Keratinocyte (primary cell): ENCODE measurements around the gene LVRN. TPM values are rescaled to one million over a fixed set of nuclear protein-coding genes. Genes with fewer than 3 reads are reported as not detected.

ENCODE experiments used
- DNase-seq: peaks from one replicate; pipeline ENCODE4 v3.0.0-alpha.2; 2011; ENCODE audit warnings: low read depth, missing footprints, low spot score
- FAIRE-seq: peaks from 2 replicates; lab custom pipeline; 2011; peaks lifted over from hg19 to GRCh38; lab: Jason Lieb, UNC
- H2AFZ ChIP-seq: 2 replicates; pipeline ENCODE4 v1.6.0; 2012; ENCODE audit warnings: low read length, control low read depth, inconsistent platforms; ENCODE audit not compliant: control insufficient read depth
- H3K27ac ChIP-seq: 2 replicates; pipeline ENCODE4 v1.5.1; 2011; ENCODE audit warnings: low read length; ENCODE audit not compliant: control insufficient read depth, insufficient read depth
- H3K27me3 ChIP-seq: 3 replicates; pipeline ENCODE4 v1.6.0; 2011; ENCODE audit warnings: low read length; ENCODE audit not compliant: control insufficient read depth, insufficient read depth; ENCODE audit errors: extremely low read depth
- H3K36me3 ChIP-seq, 2 experiments: 2 replicates in 1 of 2; 3 replicates in 1 of 2; pipeline ENCODE4 v1.5.1; 2011; ENCODE audit warnings: low read length in 2 of 2, mild to moderate bottlenecking in 1 of 2; ENCODE audit not compliant: control insufficient read depth in 2 of 2, insufficient read depth in 2 of 2; ENCODE audit errors: extremely low read depth in 1 of 2
- H3K4me1 ChIP-seq: 3 replicates; pipeline ENCODE4 v1.5.1; 2011; ENCODE audit warnings: low read length; ENCODE audit not compliant: control insufficient read depth, insufficient read depth; ENCODE audit errors: extremely low read depth
- H3K4me2 ChIP-seq: 3 replicates; pipeline ENCODE4 v1.6.0; 2011; ENCODE audit warnings: low read depth, low read length; ENCODE audit not compliant: control insufficient read depth, insufficient read depth; ENCODE audit errors: extremely low read depth
- H3K4me3 ChIP-seq, 3 experiments: fragments of 200-600 bp in 1 of 3; sonication (generic) in 1 of 3; 2 replicates in 2 of 3; 3 replicates in 1 of 3; pipeline ENCODE4 v1.5.1; 2011 to 2016; ENCODE audit warnings: low read length in 3 of 3, mild to moderate bottlenecking in 3 of 3, control low read depth in 2 of 3, inconsistent platforms in 1 of 3, low read depth in 1 of 3, mixed read lengths in 1 of 3, mixed run types in 1 of 3, moderate library complexity in 1 of 3; ENCODE audit not compliant: control insufficient read depth in 2 of 3, insufficient read depth in 2 of 3; ENCODE audit errors: extremely low read depth in 1 of 3
- H3K79me2 ChIP-seq: 2 replicates; pipeline ENCODE4 v1.6.0; 2012; ENCODE audit warnings: low read length; ENCODE audit not compliant: control insufficient read depth, insufficient read depth
- H3K9ac ChIP-seq: 3 replicates; pipeline ENCODE4 v1.6.0; 2011; ENCODE audit warnings: low read length; ENCODE audit not compliant: control insufficient read depth, insufficient read depth; ENCODE audit errors: extremely low read depth
- H3K9me1 ChIP-seq: 3 replicates; pipeline ENCODE4 v1.6.0; 2011; ENCODE audit warnings: low read length; ENCODE audit not compliant: control insufficient read depth, insufficient read depth; ENCODE audit errors: extremely low read depth
- H3K9me3 ChIP-seq: 2 replicates; pipeline ENCODE4 v1.5.1; 2012; ENCODE audit warnings: low read depth, low read length; ENCODE audit not compliant: control insufficient read depth
- H4K20me1 ChIP-seq: 3 replicates; pipeline ENCODE4 v1.6.0; 2011; ENCODE audit warnings: low read length; ENCODE audit not compliant: control insufficient read depth, insufficient read depth; ENCODE audit errors: extremely low read depth
- EZH2 ChIP-seq: IDR thresholded peaks from one replicate; pipeline ENCODE4 v1.6.1; 2012; ENCODE audit warnings: inconsistent platforms, mild to moderate bottlenecking, low read length, moderate library complexity
- dilution Hi-C: fragments of 300-500 bp; cut with MboI; formaldehyde crosslinking; loops from one replicate; pipeline ENCODE4 v1.7.0; 2020; ENCODE audit warnings: low sequenced_read_pairs; ENCODE audit not compliant: extremely low pct_ligation_motif_present
- polyA plus RNA-seq, 5 experiments: library from polyadenylated mRNA; depleted of rRNA in 3 of 5; stranded (reverse) in 3 of 5; stranded (forward) in 1 of 5; unstranded in 1 of 5; fragments of >200 nt; gene quantifications; 1 replicate in 1 of 5; 2 replicates in 3 of 5; 3 replicates in 1 of 5; pipeline versions ENCODE4 v1.2.1 to v1.2.3, GENCODE V29; 2011 to 2012; ENCODE audit warnings: missing spikeins in 2 of 5, low read depth in 1 of 5, low replicate concordance in 1 of 5
- TF ChIP-seq, protein P1 (sequence below), 3 experiments: IDR thresholded peaks in 1 of 3; conservative IDR thresholded peaks in 1 of 3; optimal IDR thresholded peaks in 1 of 3; 2 replicates in 2 of 3; 3 replicates in 1 of 3; pipeline versions ENCODE3 to v1.5.1; 2011; ENCODE audit warnings: low read length in 3 of 3, mild to moderate bottlenecking in 3 of 3, moderate library complexity in 2 of 3, control low read depth in 1 of 3, inconsistent platforms in 1 of 3; ENCODE audit not compliant: insufficient read depth in 2 of 3; ENCODE audit errors: extremely low read depth in 1 of 3

Gene LVRN
- polyA plus RNA-seq, 1 donor (not counting 4 experiments of a cell fraction or from before 2014, with no cell fraction given), result 0.08 TPM

DNA sequence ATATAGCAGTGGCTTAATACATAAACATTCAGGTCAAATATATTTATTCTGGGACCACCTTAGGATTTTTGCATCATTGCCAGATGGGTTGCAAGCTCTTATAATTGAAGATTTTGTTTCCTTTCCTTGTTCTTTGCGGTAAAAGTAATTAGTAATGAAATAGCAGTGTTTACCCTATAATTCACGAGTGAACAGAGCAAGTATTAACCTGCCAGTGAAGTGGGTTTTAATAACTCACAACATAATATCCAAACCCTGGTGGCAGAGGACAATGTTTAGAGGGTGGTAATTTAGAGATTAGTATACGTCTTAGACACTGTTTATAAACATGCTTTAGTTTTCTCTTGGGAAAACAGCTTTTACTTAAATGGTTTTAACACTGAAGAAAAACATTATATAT is 81.8 kb downstream of the LVRN start:
- Histone ChIP-seq H3K27me3 (peaks cover under 1% of the 10 kb centered on the region), H3K36me3 (no peaks in the 10 kb centered on the region), H4K20me1 (no peaks in the 10 kb centered on the region), H2AFZ (no peak overlapping the region), H3K4me3 (no peak overlapping the region), H3K4me1 (no peaks in the 10 kb centered on the region), H3K79me2 (no peaks in the 10 kb centered on the region), H3K4me2 (no peak overlapping the region), H3K9me3 (no peaks in the 10 kb centered on the region), H3K9me1 (no peaks in the 10 kb centered on the region), H3K9ac (no peak overlapping the region), H3K27ac (no peak overlapping the region)
- no peak for DNase-seq
- FAIRE-seq, result no peak
- dilution Hi-C loops, result no loop called here
- TF ChIP-seq, protein P1, sequence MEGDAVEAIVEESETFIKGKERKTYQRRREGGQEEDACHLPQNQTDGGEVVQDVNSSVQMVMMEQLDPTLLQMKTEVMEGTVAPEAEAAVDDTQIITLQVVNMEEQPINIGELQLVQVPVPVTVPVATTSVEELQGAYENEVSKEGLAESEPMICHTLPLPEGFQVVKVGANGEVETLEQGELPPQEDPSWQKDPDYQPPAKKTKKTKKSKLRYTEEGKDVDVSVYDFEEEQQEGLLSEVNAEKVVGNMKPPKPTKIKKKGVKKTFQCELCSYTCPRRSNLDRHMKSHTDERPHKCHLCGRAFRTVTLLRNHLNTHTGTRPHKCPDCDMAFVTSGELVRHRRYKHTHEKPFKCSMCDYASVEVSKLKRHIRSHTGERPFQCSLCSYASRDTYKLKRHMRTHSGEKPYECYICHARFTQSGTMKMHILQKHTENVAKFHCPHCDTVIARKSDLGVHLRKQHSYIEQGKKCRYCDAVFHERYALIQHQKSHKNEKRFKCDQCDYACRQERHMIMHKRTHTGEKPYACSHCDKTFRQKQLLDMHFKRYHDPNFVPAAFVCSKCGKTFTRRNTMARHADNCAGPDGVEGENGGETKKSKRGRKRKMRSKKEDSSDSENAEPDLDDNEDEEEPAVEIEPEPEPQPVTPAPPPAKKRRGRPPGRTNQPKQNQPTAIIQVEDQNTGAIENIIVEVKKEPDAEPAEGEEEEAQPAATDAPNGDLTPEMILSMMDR (optimal IDR thresholded peaks at IDR 0.05 in 1 of 3, IDR thresholded peaks at IDR 0.05 in 1 of 3, conservative IDR thresholded peaks at IDR 0.05 in 1 of 3; ENCODE audit: extremely low read depth in 1 of 3, insufficient read depth in 2 of 3, low read length in 3 of 3), result no peak
- TF ChIP-seq EZH2, result no peak

DNA sequence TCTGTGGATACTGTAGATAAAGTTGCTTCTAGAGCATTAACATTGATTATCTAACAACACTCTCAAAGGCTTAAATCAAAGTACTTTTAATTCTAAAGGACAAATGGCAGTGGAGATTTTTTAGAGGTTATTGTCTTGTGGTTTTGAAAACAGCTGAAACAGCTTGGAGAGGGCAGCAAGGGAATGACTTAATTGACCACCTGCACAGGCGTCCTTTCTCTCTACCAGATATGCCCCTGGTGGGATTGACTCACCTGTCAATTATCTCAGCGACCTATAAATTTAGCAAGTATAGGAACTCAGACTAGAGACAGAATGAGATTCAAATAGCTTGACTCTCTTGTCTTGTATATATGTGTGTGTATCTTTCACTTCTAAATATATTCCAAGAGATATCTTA is 83.5 kb downstream of the LVRN start:
- Histone ChIP-seq H3K27ac (no peak overlapping the region), H3K4me1 (no peaks in the 10 kb centered on the region), H3K9ac (no peak overlapping the region), H4K20me1 (no peaks in the 10 kb centered on the region), H3K36me3 (no peaks in the 10 kb centered on the region), H3K4me3 (no peak overlapping the region), H3K9me3 (no peaks in the 10 kb centered on the region), H2AFZ (no peak overlapping the region), H3K4me2 (no peak overlapping the region), H3K27me3 (no peaks in the 10 kb centered on the region), H3K9me1 (no peaks in the 10 kb centered on the region), H3K79me2 (no peaks in the 10 kb centered on the region)
- dilution Hi-C loops, result no loop called here
- FAIRE-seq (no peak), DNase-seq (no peak)
- TF ChIP-seq, protein P1 (optimal IDR thresholded peaks at IDR 0.05 in 1 of 3, IDR thresholded peaks at IDR 0.05 in 1 of 3, conservative IDR thresholded peaks at IDR 0.05 in 1 of 3; ENCODE audit: extremely low read depth in 1 of 3, insufficient read depth in 2 of 3, low read length in 3 of 3), result no peak
- no peak for TF ChIP-seq EZH2
